Measurements from ENCODE around the gene YEATS2.

DNA sequence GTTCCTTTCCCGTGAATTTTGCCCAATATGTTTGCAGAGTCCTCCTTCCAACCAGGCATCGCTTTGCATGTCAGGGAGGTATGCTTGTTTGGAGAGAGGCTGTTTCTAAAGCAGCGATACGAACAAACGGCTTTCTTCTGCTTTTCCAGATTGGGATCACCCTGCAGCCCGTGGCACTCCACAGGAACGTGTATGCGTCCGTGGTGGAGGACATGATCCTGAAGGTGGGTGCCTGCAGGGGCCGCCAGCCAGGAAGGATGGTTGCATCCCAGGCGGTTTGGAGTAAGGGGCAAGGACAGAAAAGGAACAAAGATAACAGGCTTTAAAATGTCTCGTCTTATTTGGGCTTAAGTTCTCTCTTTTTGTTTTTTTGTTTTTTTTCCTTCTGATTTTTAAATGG is 110.3 kb downstream of the YEATS2 start:
- TF ChIP-seq CTCF (IDR thresholded peaks at IDR 0.05), result no peak
- TF ChIP-seq POLR2A (IDR thresholded peaks at IDR 0.05), result no peak

Data from breast epithelium (tissue), 3 donors.